ENCODE measurements around the gene RRM1.
"Not testable (repeated sequence)": the region's sequence is repeated elsewhere in the genome, so short reads cannot be mapped to it uniquely, and the experiment has no call there.

The RRM1 gene

GRCh38 chr11:4084406-4085125 lies 10.0 kb upstream of the RRM1 start:
- no peak for DNase-seq

- DNase-seq, result no peak
These were observed 9.0 kb upstream of the RRM1 start for GRCh38 chr11:4085575-4085974.

- no peak for DNase-seq
These were observed 7.8 kb upstream of the RRM1 start for GRCh38 chr11:4086575-4087353.

- DNase-seq, result no peak
These were observed 7.0 kb upstream of the RRM1 start for GRCh38 chr11:4087551-4087950.

- DNase-seq, result no peak
These were observed 4.3 kb upstream of the RRM1 start for GRCh38 chr11:4090258-4090657.

GRCh38 chr11:4092026-4092425 lies 2.6 kb upstream of the RRM1 start:
- no peak for DNase-seq

GRCh38 chr11:4093519-4094347 lies 866 bp upstream of the RRM1 start:
- no peak for DNase-seq

GRCh38 chr11:4095509-4096230 lies 1.1 kb downstream of the RRM1 start:
- DNase-seq, result no peak

GRCh38 chr11:4098026-4098621 lies 3.5 kb downstream of the RRM1 start:
- no peak for DNase-seq

- DNase-seq, result no peak
These were observed 8.1 kb downstream of the RRM1 start for GRCh38 chr11:4102711-4103110.

GRCh38 chr11:4103269-4103668 lies 8.7 kb downstream of the RRM1 start:
- no peak for DNase-seq

GRCh38 chr11:4105916-4106315 lies 11.3 kb downstream of the RRM1 start:
- no peak for DNase-seq

GRCh38 chr11:4111834-4112233 lies 17.2 kb downstream of the RRM1 start:
- no peak for DNase-seq

- no peak for DNase-seq
These were observed 20.5 kb downstream of the RRM1 start for GRCh38 chr11:4115128-4115527.

- DNase-seq, result no peak
These were observed 23.5 kb downstream of the RRM1 start for GRCh38 chr11:4118107-4118506.

- no peak for DNase-seq
These were observed 28.6 kb downstream of the RRM1 start for GRCh38 chr11:4123218-4123617.

- no peak for DNase-seq
These were observed 30.5 kb downstream of the RRM1 start for GRCh38 chr11:4125141-4125540.

- no peak for DNase-seq
These were observed 32.8 kb downstream of the RRM1 start for GRCh38 chr11:4127357-4127756.

- DNase-seq, result not testable (repeated sequence)
These were observed 35.6 kb downstream of the RRM1 start for GRCh38 chr11:4130219-4130618.

- DNase-seq, result no peak
These were observed 40.2 kb downstream of the RRM1 start for GRCh38 chr11:4134806-4135205.

GRCh38 chr11:4138497-4138896 lies 43.9 kb downstream of the RRM1 start:
- DNase-seq, result no peak

GRCh38 chr11:4140067-4140636 lies 45.6 kb downstream of the RRM1 start:
- no peak for DNase-seq
